ENCODE data around the gene TECTA.

TECTA gene, protein sequence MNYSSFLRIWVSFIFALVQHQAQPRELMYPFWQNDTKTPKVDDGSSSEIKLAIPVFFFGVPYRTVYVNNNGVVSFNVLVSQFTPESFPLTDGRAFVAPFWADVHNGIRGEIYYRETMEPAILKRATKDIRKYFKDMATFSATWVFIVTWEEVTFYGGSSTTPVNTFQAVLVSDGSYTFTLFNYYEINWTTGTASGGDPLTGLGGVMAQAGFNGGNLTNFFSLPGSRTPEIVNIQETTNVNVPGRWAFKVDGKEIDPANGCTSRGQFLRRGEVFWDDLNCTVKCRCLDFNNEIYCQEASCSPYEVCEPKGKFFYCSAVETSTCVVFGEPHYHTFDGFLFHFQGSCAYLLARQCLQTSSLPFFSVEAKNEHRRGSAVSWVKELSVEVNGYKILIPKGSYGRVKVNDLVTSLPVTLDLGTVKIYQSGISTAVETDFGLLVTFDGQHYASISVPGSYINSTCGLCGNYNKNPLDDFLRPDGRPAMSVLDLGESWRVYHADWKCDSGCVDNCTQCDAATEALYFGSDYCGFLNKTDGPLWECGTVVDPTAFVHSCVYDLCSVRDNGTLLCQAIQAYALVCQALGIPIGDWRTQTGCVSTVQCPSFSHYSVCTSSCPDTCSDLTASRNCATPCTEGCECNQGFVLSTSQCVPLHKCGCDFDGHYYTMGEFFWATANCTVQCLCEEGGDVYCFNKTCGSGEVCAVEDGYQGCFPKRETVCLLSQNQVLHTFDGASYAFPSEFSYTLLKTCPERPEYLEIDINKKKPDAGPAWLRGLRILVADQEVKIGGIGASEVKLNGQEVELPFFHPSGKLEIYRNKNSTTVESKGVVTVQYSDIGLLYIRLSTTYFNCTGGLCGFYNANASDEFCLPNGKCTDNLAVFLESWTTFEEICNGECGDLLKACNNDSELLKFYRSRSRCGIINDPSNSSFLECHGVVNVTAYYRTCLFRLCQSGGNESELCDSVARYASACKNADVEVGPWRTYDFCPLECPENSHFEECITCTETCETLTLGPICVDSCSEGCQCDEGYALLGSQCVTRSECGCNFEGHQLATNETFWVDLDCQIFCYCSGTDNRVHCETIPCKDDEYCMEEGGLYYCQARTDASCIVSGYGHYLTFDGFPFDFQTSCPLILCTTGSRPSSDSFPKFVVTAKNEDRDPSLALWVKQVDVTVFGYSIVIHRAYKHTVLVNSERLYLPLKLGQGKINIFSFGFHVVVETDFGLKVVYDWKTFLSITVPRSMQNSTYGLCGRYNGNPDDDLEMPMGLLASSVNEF (N-terminal part only)

GRCh38 chr11:121100943-121101342, at the start of gene TECTA:
Gene TECTA, plus strand, starts transcription at chr11:121101243. Its CDS starts 1,423 bp downstream, at chr11:121102666.
- no peak for DNase-seq

DNA sequence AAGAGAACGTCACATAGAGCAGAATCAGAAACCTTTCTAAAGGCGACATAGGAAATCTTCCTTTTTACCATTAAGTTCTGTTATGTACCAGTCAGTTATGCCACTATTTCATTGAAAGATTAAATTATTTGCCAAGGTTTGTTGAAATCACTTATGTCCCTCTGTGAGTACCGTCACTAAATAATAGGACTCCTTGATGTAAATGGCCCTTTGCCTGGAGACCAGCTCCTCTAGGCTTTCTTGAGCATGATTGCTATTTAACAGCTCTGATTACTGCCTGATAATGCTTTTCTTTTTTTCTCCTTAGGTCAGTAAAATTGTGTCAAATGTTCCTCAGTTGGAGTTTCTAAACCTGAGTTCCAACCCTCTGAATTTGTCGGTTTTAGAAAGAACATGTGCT, 47.8 kb upstream of the TECTA start:
- no peak for DNase-seq

GRCh38 chr11:121054266-121054665, 46.8 kb upstream of the TECTA start:
- no peak for DNase-seq

DNA sequence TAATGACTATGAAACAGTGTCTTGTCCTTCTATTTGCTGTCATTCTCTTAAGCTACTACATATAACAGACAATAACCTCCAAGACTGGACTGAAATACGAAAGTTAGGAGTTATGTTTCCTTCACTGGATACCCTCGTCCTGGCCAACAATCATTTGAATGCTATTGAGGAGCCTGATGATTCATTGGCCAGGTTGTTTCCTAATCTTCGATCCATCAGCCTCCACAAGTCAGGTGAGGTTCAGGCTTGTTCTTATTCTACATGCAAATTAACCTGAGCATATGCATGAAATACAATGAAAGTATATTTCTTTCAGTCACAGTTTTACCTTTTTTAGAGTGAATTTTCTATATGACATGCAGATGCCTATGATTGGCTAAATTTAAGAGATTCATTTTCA, 46.0 kb upstream of the TECTA start:
- DNase-seq, result no peak

- DNase-seq, result no peak
Measured at GRCh38 chr11:121057922-121058321, 43.1 kb upstream of the TECTA start.

- no peak for DNase-seq
Measured at GRCh38 chr11:121058941-121059340, 42.1 kb upstream of the TECTA start.

DNA sequence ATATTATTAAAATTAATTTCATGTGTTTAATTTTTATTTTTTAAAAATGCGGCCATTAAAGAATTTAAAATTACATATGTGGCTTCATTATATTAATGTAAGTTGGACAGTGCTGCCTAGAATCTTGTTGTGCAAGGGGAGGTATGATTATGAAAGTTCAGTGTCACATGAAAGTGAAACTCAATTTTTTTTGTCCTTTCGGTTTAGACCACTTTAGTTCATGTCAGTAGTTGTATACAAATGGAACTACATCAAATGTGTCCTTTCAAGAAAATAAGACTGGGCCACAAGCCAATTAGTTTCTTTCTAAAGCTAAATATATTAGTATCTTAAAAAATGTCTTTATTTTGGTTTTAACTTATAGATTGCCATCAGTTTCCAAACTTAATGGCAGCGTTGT, 41.4 kb upstream of the TECTA start:
- no peak for DNase-seq

GRCh38 chr11:121063728-121064127, 37.3 kb upstream of the TECTA start:
- DNase-seq, result no peak

DNA sequence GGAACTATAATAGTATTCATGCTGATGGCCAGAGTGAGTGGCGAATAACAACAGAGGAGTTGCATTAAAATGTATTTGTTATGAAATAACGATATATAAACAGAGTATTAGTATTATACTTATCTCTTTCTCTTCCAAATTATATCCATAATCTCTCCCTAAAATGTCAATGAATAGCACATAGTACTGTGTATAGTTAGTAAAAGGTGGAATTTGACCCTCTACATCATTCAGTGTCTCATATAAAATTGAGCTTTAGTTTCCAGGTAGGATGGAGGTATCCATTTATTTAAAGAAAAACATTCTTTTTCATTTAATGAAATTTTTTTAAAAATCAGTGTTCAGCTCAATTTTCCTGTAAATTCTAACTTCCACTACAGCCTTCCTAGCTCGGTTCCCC, 34.4 kb upstream of the TECTA start:
- no peak for DNase-seq

GRCh38 chr11:121067026-121067425, 34.0 kb upstream of the TECTA start:
- no peak for DNase-seq

GRCh38 chr11:121067453-121067852, 33.6 kb upstream of the TECTA start:
- DNase-seq, result no peak

- DNase-seq, result no peak
Measured at GRCh38 chr11:121067962-121068647, 32.9 kb upstream of the TECTA start.

GRCh38 chr11:121068787-121069186, 32.3 kb upstream of the TECTA start:
- no peak for DNase-seq

- no peak for DNase-seq
Measured at GRCh38 chr11:121070951-121071845, 29.8 kb upstream of the TECTA start.

- no peak for DNase-seq
Measured at GRCh38 chr11:121071846-121072450, 29.1 kb upstream of the TECTA start.

DNA sequence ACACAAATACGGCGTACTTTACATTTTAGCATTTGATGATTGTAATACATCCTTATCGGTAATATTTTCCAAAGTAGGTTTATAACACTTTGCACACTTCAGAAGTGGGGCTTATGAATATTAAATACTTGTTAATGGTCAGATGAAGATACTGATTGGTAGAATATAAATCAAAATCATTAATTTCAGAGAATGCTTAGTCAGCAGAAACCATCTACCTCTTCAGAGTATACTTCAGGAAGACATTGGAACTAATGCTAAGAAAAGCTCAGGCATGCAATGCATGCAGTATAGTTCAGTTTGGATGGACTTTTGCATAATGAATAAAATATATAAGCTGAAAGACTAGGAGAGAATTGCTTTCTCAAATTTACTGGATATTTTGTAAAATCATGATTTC, 19.7 kb upstream of the TECTA start:
- no peak for DNase-seq

DNA sequence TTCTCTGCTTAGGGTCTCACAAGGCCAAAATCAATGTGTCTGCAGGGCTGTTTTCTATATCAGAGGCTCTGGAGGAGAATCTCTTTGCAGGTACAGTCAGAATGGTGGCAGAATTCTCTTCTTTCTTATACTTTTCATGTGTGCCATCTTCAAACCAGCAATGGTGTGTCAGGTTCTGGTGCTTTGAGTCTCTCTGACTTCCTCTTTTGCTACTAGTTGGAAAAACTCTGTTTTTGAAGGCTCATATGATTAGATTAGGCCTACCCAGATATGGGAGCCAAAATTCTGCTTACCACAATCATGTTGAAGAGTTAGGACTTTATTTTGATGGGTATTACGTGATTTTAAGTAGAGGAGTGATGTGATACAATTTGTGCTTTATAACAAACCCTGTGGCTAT, 18.8 kb upstream of the TECTA start:
- DNase-seq, result no peak

GRCh38 chr11:121082670-121083069, 18.4 kb upstream of the TECTA start:
- no peak for DNase-seq

DNA sequence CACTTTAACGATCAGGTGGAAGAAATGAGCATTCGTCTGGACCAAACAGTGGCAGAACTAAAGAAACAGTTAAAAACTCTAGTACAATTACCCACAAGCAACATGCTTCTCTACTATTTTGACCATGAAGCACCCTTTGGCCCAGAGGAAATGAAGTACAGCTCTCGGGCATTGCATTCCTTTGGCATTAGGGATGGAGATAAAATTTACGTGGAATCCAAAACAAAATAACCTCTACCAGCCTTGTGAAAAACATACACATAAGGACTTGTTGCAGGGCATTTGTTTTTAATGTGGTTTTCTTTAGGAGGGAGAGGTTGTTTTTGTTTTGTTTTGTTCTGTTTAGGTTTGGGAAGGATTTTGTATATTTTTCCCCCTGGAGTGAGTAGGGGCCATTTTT, 14.2 kb upstream of the TECTA start:
- no peak for DNase-seq

DNA sequence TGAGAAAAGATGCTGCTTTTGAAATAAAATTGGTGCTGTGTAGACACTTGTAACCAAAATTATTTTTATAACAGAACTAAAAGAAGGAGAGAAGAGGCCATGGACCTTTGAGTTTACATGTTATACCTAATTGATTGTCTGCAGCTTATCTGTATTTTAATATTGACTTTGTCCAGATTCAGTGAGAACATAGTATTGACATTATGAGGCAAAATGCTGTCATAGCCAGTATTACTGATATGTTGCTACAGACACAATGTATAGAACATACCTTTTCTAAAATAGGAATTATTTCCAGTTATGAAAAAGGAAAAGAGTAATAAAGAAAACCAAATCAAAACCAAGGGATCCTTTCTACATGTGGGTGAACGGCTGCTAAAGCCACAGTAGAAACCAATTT, 11.5 kb upstream of the TECTA start:
- DNase-seq, result no peak

- no peak for DNase-seq
Measured at GRCh38 chr11:121090145-121090721, 10.8 kb upstream of the TECTA start.
